Astrocyte of the cerebellum (primary cell): ENCODE results near the gene CACNA1G.

Experiments
- DNase-seq: peaks from one replicate; pipeline ENCODE4 v3.0.0-alpha.2; 2011; ENCODE audit warnings: low read depth
- H3K4me3 ChIP-seq: 2 replicates; pipeline ENCODE4 v1.5.1; 2011; ENCODE audit warnings: mild to moderate bottlenecking, low read depth, low read length, moderate library complexity
- in situ Hi-C: cut with HindIII; loops from 2 replicates; pipeline ENCODE4 v1.10.0; 2017; ENCODE audit warnings: low sequenced_read_pairs
- TF ChIP-seq, protein P1 (sequence below): IDR thresholded peaks from 2 replicates; pipeline ENCODE4 v1.5.1; 2012; ENCODE audit warnings: low read length, low read depth, moderate library complexity, mild to moderate bottlenecking; ENCODE audit errors: missing control alignments

The CACNA1G gene

DNA sequence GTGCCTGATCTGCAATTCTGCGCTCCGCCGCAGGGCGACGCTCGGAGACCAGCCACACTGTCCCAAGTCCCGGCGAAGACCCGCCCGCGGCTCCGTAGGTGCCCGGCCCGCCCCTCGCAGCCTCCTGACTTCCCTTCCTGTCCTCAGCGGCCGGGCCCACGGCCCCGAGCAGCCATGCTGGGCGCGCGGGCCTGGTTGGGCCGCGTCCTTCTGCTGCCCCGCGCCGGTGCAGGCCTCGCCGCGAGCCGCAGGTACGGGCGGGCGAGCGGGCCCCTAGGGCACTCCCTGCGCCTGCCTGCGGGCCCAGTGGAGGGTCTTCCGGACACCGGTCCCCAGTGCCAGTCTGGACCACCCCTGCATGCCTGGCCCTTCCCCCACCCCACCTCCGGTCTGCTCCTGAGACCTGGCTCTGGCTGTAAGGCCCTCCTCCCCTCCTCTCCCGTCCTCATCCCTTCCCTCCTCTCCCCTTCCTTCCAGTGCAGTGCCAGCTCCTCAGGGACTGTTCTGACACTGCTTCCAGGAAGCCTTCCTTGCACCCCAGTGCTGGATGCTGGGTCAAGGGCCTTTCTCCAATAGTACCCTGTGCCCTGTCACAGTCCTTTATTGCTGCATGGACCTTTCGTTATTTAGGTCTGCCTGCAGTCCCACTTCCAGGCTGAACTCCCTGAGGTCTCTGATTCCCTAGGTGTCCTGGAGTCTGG lies 13.3 kb upstream of the CACNA1G start, which contains the start of gene SPATA20:
TSS of gene SPATA20 (plus strand) at position 140 of the 701 bp plus-strand sequence. CDS start at position 175, 35 bp downstream.
- TF ChIP-seq, protein P1, sequence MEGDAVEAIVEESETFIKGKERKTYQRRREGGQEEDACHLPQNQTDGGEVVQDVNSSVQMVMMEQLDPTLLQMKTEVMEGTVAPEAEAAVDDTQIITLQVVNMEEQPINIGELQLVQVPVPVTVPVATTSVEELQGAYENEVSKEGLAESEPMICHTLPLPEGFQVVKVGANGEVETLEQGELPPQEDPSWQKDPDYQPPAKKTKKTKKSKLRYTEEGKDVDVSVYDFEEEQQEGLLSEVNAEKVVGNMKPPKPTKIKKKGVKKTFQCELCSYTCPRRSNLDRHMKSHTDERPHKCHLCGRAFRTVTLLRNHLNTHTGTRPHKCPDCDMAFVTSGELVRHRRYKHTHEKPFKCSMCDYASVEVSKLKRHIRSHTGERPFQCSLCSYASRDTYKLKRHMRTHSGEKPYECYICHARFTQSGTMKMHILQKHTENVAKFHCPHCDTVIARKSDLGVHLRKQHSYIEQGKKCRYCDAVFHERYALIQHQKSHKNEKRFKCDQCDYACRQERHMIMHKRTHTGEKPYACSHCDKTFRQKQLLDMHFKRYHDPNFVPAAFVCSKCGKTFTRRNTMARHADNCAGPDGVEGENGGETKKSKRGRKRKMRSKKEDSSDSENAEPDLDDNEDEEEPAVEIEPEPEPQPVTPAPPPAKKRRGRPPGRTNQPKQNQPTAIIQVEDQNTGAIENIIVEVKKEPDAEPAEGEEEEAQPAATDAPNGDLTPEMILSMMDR: peak; percentile 89
- in situ Hi-C loops: no loop called here
- peak; percentile 76 for DNase-seq

DNA sequence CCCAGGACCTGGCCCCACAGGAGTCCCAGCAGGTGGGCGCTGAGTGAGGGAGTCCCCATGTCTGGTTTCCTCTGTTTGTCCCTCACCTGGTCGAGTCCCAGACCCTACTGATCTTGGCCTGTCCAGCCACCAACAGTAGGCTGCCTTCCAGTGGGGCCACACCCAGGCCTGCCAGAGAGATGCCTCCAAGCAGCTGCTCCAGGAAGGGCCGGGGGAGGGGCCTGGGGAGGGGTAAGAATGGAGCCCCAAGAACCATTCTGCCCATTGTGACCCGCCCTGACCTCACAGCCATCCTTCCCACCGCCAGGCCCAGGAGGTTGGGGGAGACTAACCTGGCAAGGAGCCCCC lies 12.8 kb upstream of the CACNA1G start:
- in situ Hi-C loops: no loop called here
- DNase-seq: no peak
- peak overlapping the region; percentile 59 for H3K4me3 ChIP-seq
- TF ChIP-seq, protein P1: no peak

More for the DNA sequence above, 13.3 kb upstream of the CACNA1G start, which contains the start of gene SPATA20:
- H3K4me3 ChIP-seq: peak within 1 kb of the TSS; percentile 59

DNA sequence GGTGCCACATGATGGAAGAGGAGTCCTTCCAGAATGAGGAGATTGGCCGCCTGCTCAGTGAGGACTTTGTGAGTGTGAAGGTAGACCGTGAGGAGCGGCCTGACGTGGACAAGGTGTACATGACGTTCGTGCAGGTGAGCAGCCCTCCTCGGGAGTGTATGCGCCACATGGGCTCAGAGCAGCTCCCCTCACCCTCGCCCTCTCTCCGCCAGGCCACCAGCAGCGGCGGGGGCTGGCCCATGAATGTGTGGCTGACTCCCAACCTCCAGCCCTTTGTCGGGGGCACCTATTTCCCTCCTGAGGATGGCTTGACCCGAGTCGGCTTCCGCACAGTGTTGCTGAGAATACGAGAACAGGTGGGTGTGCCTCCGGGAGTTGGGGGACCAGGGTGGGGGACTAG lies 11.7 kb upstream of the CACNA1G start:
- H3K4me3 ChIP-seq: no peak overlapping the region
- in situ Hi-C loops: no loop called here
- TF ChIP-seq, protein P1: no peak
- DNase-seq: no peak

DNA sequence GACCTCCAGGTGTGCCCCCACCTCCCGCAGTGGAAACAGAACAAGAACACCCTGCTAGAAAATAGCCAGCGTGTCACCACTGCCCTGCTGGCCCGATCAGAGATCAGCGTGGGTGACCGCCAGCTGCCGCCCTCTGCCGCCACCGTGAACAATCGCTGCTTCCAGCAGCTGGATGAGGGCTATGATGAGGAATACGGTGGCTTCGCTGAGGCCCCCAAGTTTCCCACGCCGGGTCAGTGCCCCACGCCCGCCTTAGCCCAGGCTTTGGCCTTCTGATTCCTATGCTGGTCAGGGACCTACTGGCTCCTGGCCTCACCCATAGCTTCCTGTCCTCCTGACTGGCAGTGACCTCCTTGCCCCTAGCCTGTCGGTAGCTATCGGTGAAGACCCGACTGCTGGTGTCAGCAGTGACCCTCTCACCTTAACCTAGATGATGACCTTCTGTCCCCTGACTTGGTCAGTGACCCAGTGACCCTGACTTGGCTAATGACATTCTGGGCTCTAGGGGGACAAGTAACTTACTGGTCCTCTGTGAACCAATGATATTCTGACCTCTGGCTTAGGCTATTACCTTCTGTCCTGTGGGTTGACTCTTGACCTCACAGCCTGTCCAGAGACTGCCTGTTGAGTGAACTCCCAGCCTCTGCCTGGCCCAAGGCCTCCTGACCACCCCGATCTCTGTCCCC lies 11.1 kb upstream of the CACNA1G start:
- in situ Hi-C loops: no loop called here

DNA sequence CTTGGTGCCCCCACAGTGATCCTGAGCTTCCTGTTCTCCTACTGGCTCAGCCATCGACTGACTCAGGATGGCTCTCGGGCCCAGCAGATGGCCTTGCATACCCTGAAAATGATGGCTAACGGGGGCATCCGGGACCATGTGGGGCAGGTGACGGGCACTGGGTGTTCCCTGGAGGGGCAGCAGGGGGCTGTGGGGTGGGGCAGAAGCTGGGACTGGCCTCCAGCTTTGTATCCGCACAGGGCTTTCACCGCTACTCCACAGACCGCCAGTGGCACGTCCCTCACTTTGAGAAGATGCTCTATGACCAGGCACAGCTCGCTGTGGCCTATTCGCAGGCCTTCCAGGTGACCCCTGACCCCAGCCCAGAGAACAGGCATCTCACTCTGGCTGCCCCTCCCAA lies 10.5 kb upstream of the CACNA1G start:
- in situ Hi-C loops: no loop called here
- H3K4me3 ChIP-seq: no peak overlapping the region
- TF ChIP-seq, protein P1: no peak
- no peak for DNase-seq

More for the DNA sequence above, 11.1 kb upstream of the CACNA1G start:
- DNase-seq: no peak
- TF ChIP-seq, protein P1: no peak
- no peak overlapping the region for H3K4me3 ChIP-seq

DNA sequence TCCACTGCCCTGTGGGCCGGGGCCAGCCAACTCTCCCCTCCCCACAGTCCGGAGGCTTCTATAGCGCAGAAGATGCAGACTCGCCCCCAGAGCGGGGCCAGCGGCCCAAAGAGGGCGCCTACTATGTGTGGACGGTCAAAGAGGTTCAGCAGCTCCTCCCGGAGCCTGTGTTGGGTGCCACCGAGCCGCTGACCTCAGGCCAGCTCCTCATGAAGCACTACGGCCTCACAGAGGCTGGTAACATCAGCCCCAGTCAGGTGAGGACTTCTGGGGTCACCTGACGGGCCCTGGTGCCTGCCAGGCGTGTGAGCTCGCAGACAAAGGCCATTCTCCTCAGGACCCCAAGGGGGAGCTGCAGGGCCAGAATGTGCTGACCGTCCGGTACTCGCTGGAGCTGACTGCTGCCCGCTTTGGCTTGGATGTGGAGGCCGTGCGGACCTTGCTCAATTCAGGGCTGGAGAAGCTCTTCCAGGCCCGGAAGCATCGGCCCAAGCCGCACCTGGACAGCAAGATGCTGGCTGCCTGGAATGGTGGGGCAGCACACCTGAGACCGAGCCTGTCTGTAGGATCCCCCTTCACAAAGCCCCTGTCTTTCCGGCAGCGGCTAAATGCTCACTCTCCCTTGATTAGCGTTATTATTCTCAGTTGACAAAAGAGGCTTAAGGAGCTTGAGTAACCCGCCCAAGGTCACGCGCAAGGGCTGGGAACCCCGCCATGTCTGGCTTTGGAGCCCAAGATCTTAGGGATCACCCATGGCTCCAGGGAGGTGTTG lies 9.7 kb upstream of the CACNA1G start:
- in situ Hi-C loops: no loop called here
- TF ChIP-seq, protein P1: peak; percentile 87
- H3K4me3 ChIP-seq: no peak overlapping the region
- peak; percentile 79 for DNase-seq
